Adrenal gland (tissue), 12 donors: ENCODE data around the gene CDC6. TPM values are rescaled to one million over a fixed set of nuclear protein-coding genes. Genes with fewer than 3 reads are reported as not detected.
A peak's percentile ranks its signal among the peaks of the same experiment; 100 is the strongest.

Experiments used
- DNase-seq, 7 donors: peaks; one replicate each; pipeline ENCODE4 v3.0.0-alpha.2; 2019 to 2020
- H3K27ac ChIP-seq, 5 donors: fragments of 200-600 bp; sonication (generic) in 4 of 5; 1 replicate in 3 of 5; 2 replicates in 2 of 5; pipeline versions ENCODE4 v1.5.1 to v1.8.0; 2016 to 2020; ENCODE audit warnings: mild to moderate bottlenecking in 1 of 5
- H3K27me3 ChIP-seq: fragments of 200-600 bp; 2 replicates; pipeline ENCODE4 v1.8.0; 2021
- H3K36me3 ChIP-seq, 2 donors: fragments of 200-600 bp; replicated peaks in 1 of 2; 1 replicate in 1 of 2; 2 replicates in 1 of 2; pipeline versions ENCODE4 v1.5.1 to v1.8.0; 2018 to 2022
- H3K4me1 ChIP-seq, 2 donors: fragments of 200-600 bp; replicated peaks in 1 of 2; 1 replicate in 1 of 2; 2 replicates in 1 of 2; pipeline versions ENCODE4 v1.5.1 to v1.8.0; 2018 to 2021
- H3K4me3 ChIP-seq, 4 donors: fragments of 200-600 bp; sonication (generic) in 3 of 4; one replicate each; pipeline ENCODE4 v1.5.1; 2016 to 2018
- H3K9me3 ChIP-seq, 3 donors: fragments of 200-600 bp; sonication (generic) in 1 of 3; replicated peaks in 1 of 3; 1 replicate in 2 of 3; 2 replicates in 1 of 3; pipeline versions ENCODE4 v1.5.1 to v1.8.0; 2016 to 2021
- CTCF ChIP-seq, 6 experiments: fragments of 450-650 bp in 4 of 6; fragments of 200-600 bp in 2 of 6; sonication (generic) in 1 of 6; IDR thresholded peaks; 1 replicate in 5 of 6; 2 replicates in 1 of 6; pipeline versions ENCODE4 v1.5.1 to v1.8.0; 2016 to 2021; ENCODE audit warnings: antibody characterized with exemption in 6 of 6, mild to moderate bottlenecking in 2 of 6, moderate library complexity in 1 of 6
- POLR2A ChIP-seq, 2 donors: fragments of 450-650 bp; IDR thresholded peaks; one replicate each; pipeline ENCODE4 v1.6.1; 2017; ENCODE audit warnings: antibody characterized with exemption in 2 of 2, mild to moderate bottlenecking in 2 of 2, moderate library complexity in 1 of 2
- WGBS, 4 donors: extraction: QIAGEN DNeasy Blood & Tissue Kit in 2 of 4; methylation state at CpG; one replicate each; pipeline versions ENCODE4 v1.1.5 to v1.1.7; 2013 to 2017; 5-methylcytosine and 5-hydroxymethylcytosine counted together
- intact Hi-C, 2 donors: fragments of 100-400 bp; cut with DNase I; formaldehyde crosslinking; loops; one replicate each; pipeline versions ENCODE4 v1.14.1 to v1.15.0; 2022 to 2023
- polyA plus RNA-seq, 3 donors: library from polyadenylated mRNA; stranded (reverse); fragments of 200-250 nt in 2 of 3; fragments of 350-450 nt in 1 of 3; fragmentation: Illumina TruSeq in 1 of 3; extraction: RNeasy Lipid Tissue Mini Kit (QIAGEN cat#74804) in 1 of 3; gene quantifications; one replicate each; pipeline ENCODE4 v1.2.3, GENCODE V29; 2013 to 2014
- total RNA-seq, 9 donors: library from RNA; depleted of rRNA in 4 of 9; stranded (reverse); fragments of >200 nt in 4 of 9; fragments of 120-200 nt in 1 of 9; fragmentation: NEBNext Ultra II Directional in 1 of 9; extraction: Animal tissue kit (Norgen Biotek cat#: 25700) in 1 of 9; gene quantifications; one replicate each; pipeline versions ENCODE4 v1.1.0 to v1.2.4, GENCODE V29; 2013 to 2023
- donor health status: healthy with polysubstance abuse.
- donor health status: Bipolar disorder and iron deficiency.
- donor health status: DM: yes; HTN: yes; CAD: no.
- donor health status: DM: no; HTN: no; CAD: no.
- donor health status: DM: no; HTN: no; CAD: no.
- donor health status: DM: yes; HTN: yes; CAD: no.

Gene CDC6
- total and polyA plus RNA-seq, 12 donors, result 0.69 to 31.3 (median 2.5) TPM

- TF ChIP-seq CTCF (IDR thresholded peaks at IDR 0.05) (no peak), POLR2A (IDR thresholded peaks at IDR 0.05) (no peak)
- Histone ChIP-seq H3K4me3 (no peak overlapping the region), H3K36me3 (no peaks in the 10 kb centered on the region), H3K27ac (peak overlapping the region in 1 of 5 donors; percentile 47), H3K4me1 (peaks cover 22 to 67% of the 10 kb centered on the region in 2 donors), H3K9me3 (no peaks in the 10 kb centered on the region), H3K27me3 (no peaks in the 10 kb centered on the region)
- 79 to 90% (median 83%) methylated on average over 4 to 5 of the region's 5 CpGs for WGBS, 4 donors
- intact Hi-C loops, result no loop called here
- DNase-seq, result no peak
Observed at GRCh38 chr17:40338058-40338457, 50.4 kb downstream of the CDC6 start.

- no peaks in the 10 kb centered on the region for H3K36me3 ChIP-seq
Observed at GRCh38 chr17:40338941-40339649, 51.4 kb downstream of the CDC6 start.

GRCh38 chr17:40340327-40340726, 52.6 kb downstream of the CDC6 start:
- no peaks in the 10 kb centered on the region for H3K9me3 ChIP-seq
- H3K4me3 ChIP-seq, result no peak overlapping the region
- TF ChIP-seq CTCF (IDR thresholded peaks at IDR 0.05) (no peak), POLR2A (IDR thresholded peaks at IDR 0.05) (no peak)
- peaks cover 22 to 61% of the 10 kb centered on the region in 2 donors for H3K4me1 ChIP-seq
- intact Hi-C loops, result no loop called here
- WGBS, 4 donors, result 98 to 100% (median 100%) methylated on average over 1 of the region's 1 CpG
- H3K27me3 ChIP-seq, result no peaks in the 10 kb centered on the region
- DNase-seq, result no peak
- H3K36me3 ChIP-seq, result no peaks in the 10 kb centered on the region
- peak overlapping the region in 4 of 5 donors; percentile 88 to 100 (median 90) for H3K27ac ChIP-seq

More at GRCh38 chr17:40338941-40339649, 51.4 kb downstream of the CDC6 start:
- no peaks in the 10 kb centered on the region for H3K27me3 ChIP-seq
- H3K9me3 ChIP-seq, result no peaks in the 10 kb centered on the region
- peaks cover 18 to 61% of the 10 kb centered on the region in 2 donors for H3K4me1 ChIP-seq
- 55 to 68% (median 65%) methylated on average over 11 to 13 of the region's 13 CpGs for WGBS, 4 donors
- DNase-seq, result peak in 2 of 7 donors; percentile 40 to 63
- intact Hi-C loops, result no loop called here
- TF ChIP-seq CTCF (IDR thresholded peaks at IDR 0.05) (no peak), POLR2A (IDR thresholded peaks at IDR 0.05) (no peak)
- H3K27ac ChIP-seq, result peak overlapping the region in 2 of 5 donors; percentile 51 to 100
- no peak overlapping the region for H3K4me3 ChIP-seq

GRCh38 chr17:40340880-40341807, 53.5 kb downstream of the CDC6 start:
- no peaks in the 10 kb centered on the region for H3K27me3 ChIP-seq
- intact Hi-C loops, result no loop called here
- peak; percentile 93 to 98 (median 96) for DNase-seq
- H3K9me3 ChIP-seq, result no peaks in the 10 kb centered on the region
- H3K4me3 ChIP-seq, result peak overlapping the region; percentile 3 to 93 (median 68)
- H3K4me1 ChIP-seq, result peaks cover 21 to 61% of the 10 kb centered on the region in 2 donors
- TF ChIP-seq POLR2A (IDR thresholded peaks at IDR 0.05), result peak; percentile 57 to 69
- TF ChIP-seq CTCF (IDR thresholded peaks at IDR 0.05), result peak in 3 of 6 experiments; percentile 11 to 17 (median 13)
- H3K27ac ChIP-seq, result peak overlapping the region; percentile 71 to 100 (median 89)
- H3K36me3 ChIP-seq, result no peaks in the 10 kb centered on the region
- WGBS, 4 donors, result 0 to 1% (median 0%) methylated on average over 22 to 55 of the region's 55 CpGs
